OCI-LY7 (cell line): Measurements from ENCODE around the gene VPS18. TPM values are rescaled to one million over a fixed set of nuclear protein-coding genes. Genes with fewer than 3 reads are reported as not detected.

ENCODE experiments used
- BruUV-seq: library from RNA; stranded (reverse); fragments of 400-500 nt; replicated peaks from 2 replicates; lab custom pipeline; 2021; lab: Mats Ljungman, UMichigan
- CTCF ChIA-PET: fragments of 300-600 bp; sonication (Branson Sonifier 250); formaldehyde crosslinking; loops from one replicate; lab custom pipeline; 2022; ENCODE audit warnings: antibody characterized with exemption; ENCODE audit not compliant: unreplicated experiment; lab: Charles Lee
- POLR2A ChIA-PET: fragments of 300-600 bp; sonication (Branson Sonifier 250); formaldehyde crosslinking; loops from one replicate; lab custom pipeline; 2022; ENCODE audit warnings: antibody characterized with exemption; lab: Charles Lee
- DNase-seq: peaks from one replicate; pipeline ENCODE4 v3.0.0-alpha.2; 2015; ENCODE audit warnings: low spot score
- H2AFZ ChIP-seq: fragments of 200-600 bp; sonication (generic), shearing (Covaris generic); 2 replicates; pipeline ENCODE4 v1.6.1; 2014; ENCODE audit warnings: mild to moderate bottlenecking, antibody characterized with exemption, low read length, moderate library complexity
- H3K27ac ChIP-seq: fragments of 200-600 bp; sonication (generic); 2 replicates; pipeline ENCODE4 v1.5.1; 2014; ENCODE audit warnings: mixed run types, low read depth, mild to moderate bottlenecking, moderate library complexity, low read length, inconsistent platforms; ENCODE audit not compliant: poor library complexity, severe bottlenecking
- H3K36me3 ChIP-seq: fragments of 200-600 bp; sonication (generic); 2 replicates; pipeline ENCODE4 v1.6.1; 2014; ENCODE audit warnings: mild to moderate bottlenecking, antibody characterized with exemption, low read length, moderate library complexity, mixed read lengths; ENCODE audit not compliant: insufficient read depth
- H3K4me1 ChIP-seq: fragments of 200-600 bp; sonication (generic); 2 replicates; pipeline ENCODE4 v1.5.1; 2014; ENCODE audit warnings: mild to moderate bottlenecking, low read length; ENCODE audit not compliant: insufficient read depth, poor library complexity, severe bottlenecking
- H3K4me2 ChIP-seq: fragments of 200-600 bp; sonication (generic); 2 replicates; pipeline ENCODE4 v1.6.1; 2014; ENCODE audit warnings: mild to moderate bottlenecking, low read length
- H3K4me3 ChIP-seq: fragments of 200-600 bp; sonication (generic); 2 replicates; pipeline ENCODE4 v1.5.1; 2014; ENCODE audit warnings: mild to moderate bottlenecking, low read depth, low read length; ENCODE audit not compliant: poor library complexity, severe bottlenecking
- H3K79me2 ChIP-seq: fragments of 200-600 bp; sonication (generic); 2 replicates; pipeline ENCODE4 v1.6.1; 2016; ENCODE audit warnings: low read depth, mild to moderate bottlenecking, low read length, moderate library complexity, mixed read lengths; ENCODE audit not compliant: insufficient read depth
- H3K9me2 ChIP-seq: fragments of 200-600 bp; sonication (generic); 2 replicates; pipeline ENCODE4 v1.6.1; 2016; ENCODE audit warnings: mild to moderate bottlenecking, low read length, mixed read lengths; ENCODE audit not compliant: insufficient read depth
- H3K9me3 ChIP-seq: fragments of 200-600 bp; sonication (generic); 2 replicates; pipeline ENCODE4 v1.6.1; 2014; ENCODE audit warnings: mild to moderate bottlenecking, mixed run types, low read length, mixed read lengths
- H4K20me1 ChIP-seq: fragments of 200-600 bp; sonication (generic); 2 replicates; pipeline ENCODE4 v1.6.1; 2014; ENCODE audit warnings: mild to moderate bottlenecking, antibody characterized with exemption, low read length, moderate library complexity, mixed read lengths; ENCODE audit not compliant: insufficient read depth
- EZH2phosphoT487 ChIP-seq: fragments of 200-600 bp; sonication (generic); IDR thresholded peaks from 2 replicates; pipeline ENCODE4 v1.6.1; 2018; ENCODE audit warnings: low read depth, borderline replicate concordance, mild to moderate bottlenecking, mixed run types, antibody characterized with exemption, low read length, moderate library complexity, mixed read lengths
- intact Hi-C: fragments of 100-400 bp; cut with micrococcal nuclease; formaldehyde crosslinking; loops from one replicate; pipeline ENCODE4 v1.10.0; 2022; ENCODE audit not compliant: unreplicated experiment
- total RNA-seq, 2 experiments: library from RNA; depleted of rRNA in 1 of 2; stranded (reverse); fragments of >200 nt in 1 of 2; shearing (Covaris generic) in 1 of 2; gene quantifications; 2 replicates each; pipeline ENCODE4 v1.2.3, GENCODE V29; 2014 to 2022
- TF ChIP-seq, protein P1 (sequence below): fragments of 200-600 bp; sonication (generic); conservative IDR thresholded peaks from 2 replicates; pipeline ENCODE4 v1.5.1; 2014; ENCODE audit warnings: mild to moderate bottlenecking, antibody characterized with exemption, low read length, moderate library complexity, mixed read lengths

The VPS18 gene
- total RNA-seq, 2 experiments from 2014 or later, result 24.5 to 30.7 TPM

DNA sequence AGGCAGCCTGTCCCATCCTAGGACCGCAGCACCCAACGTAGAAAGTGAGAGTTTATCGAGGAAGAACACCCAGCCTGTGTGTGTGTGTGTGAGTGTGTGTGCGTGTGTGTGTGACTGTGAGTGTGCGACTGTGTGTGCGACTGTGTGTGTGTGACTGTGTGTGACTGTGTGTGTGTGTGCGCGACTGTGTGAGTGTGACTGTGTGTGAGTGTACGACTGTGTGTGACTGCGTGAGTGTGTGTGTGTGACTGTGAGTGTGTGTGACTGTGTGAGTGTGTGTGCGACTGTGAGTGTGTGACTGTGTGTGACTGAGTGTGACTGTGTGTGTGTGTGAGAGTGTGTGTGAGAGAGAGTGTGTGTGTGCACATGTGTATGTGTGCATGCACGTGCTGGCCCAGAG is 19.8 kb downstream of the VPS18 start:
- Histone ChIP-seq H3K36me3 (no peaks in the 10 kb centered on the region), H4K20me1 (no peaks in the 10 kb centered on the region), H3K4me1 (peaks cover 8% of the 10 kb centered on the region), H3K9me3 (no peaks in the 10 kb centered on the region), H3K27ac (no peak overlapping the region), H3K4me2 (no peak overlapping the region), H3K4me3 (no peak overlapping the region), H2AFZ (no peak overlapping the region), H3K79me2 (no peaks in the 10 kb centered on the region), H3K9me2 (no peaks in the 10 kb centered on the region)
- POLR2A ChIA-PET, result no interaction called here
- intact Hi-C loops, result no loop called here
- no peak for DNase-seq
- no peak for TF ChIP-seq EZH2phosphoT487
- TF ChIP-seq, protein P1, sequence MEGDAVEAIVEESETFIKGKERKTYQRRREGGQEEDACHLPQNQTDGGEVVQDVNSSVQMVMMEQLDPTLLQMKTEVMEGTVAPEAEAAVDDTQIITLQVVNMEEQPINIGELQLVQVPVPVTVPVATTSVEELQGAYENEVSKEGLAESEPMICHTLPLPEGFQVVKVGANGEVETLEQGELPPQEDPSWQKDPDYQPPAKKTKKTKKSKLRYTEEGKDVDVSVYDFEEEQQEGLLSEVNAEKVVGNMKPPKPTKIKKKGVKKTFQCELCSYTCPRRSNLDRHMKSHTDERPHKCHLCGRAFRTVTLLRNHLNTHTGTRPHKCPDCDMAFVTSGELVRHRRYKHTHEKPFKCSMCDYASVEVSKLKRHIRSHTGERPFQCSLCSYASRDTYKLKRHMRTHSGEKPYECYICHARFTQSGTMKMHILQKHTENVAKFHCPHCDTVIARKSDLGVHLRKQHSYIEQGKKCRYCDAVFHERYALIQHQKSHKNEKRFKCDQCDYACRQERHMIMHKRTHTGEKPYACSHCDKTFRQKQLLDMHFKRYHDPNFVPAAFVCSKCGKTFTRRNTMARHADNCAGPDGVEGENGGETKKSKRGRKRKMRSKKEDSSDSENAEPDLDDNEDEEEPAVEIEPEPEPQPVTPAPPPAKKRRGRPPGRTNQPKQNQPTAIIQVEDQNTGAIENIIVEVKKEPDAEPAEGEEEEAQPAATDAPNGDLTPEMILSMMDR, result no peak
- CTCF ChIA-PET, result no interaction called here
- no TSS peak for BruUV-seq

DNA sequence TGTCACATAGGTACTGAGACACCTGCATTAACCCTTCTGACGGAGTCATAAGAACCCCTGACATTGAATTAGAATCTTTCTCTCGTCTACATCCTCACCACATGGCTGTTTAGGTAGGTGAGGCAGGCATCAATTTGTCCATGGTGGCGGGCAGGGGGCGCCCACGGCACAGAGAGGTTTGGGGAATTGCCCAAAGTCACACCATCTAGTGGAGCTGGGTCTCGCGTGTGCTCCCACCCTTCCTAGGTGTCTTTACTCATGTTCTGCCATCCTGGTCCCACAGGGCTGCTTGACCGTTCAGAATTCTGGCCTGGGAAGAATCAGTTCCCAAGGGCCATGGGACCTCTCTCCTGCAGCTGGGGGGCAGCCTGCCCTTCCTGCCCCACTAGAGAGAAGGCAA is 20.2 kb downstream of the VPS18 start:
- ChIA-PET POLR2A (no interaction called here), CTCF (no interaction called here)
- DNase-seq, result peak; percentile 41
- intact Hi-C loops, result no loop called here
- H3K4me2 ChIP-seq, result no peak overlapping the region
- H4K20me1 ChIP-seq, result no peaks in the 10 kb centered on the region
- H3K4me1 ChIP-seq, result peaks cover 8% of the 10 kb centered on the region
- BruUV-seq, result no TSS peak
- TF ChIP-seq EZH2phosphoT487, result no peak
- TF ChIP-seq, protein P1, result peak; percentile 77
- no peak overlapping the region for H2AFZ ChIP-seq
- H3K79me2 ChIP-seq, result no peaks in the 10 kb centered on the region
- no peaks in the 10 kb centered on the region for H3K9me2 ChIP-seq
- H3K4me3 ChIP-seq, result no peak overlapping the region
- H3K9me3 ChIP-seq, result no peaks in the 10 kb centered on the region
- H3K36me3 ChIP-seq, result no peaks in the 10 kb centered on the region
- H3K27ac ChIP-seq, result no peak overlapping the region

DNA sequence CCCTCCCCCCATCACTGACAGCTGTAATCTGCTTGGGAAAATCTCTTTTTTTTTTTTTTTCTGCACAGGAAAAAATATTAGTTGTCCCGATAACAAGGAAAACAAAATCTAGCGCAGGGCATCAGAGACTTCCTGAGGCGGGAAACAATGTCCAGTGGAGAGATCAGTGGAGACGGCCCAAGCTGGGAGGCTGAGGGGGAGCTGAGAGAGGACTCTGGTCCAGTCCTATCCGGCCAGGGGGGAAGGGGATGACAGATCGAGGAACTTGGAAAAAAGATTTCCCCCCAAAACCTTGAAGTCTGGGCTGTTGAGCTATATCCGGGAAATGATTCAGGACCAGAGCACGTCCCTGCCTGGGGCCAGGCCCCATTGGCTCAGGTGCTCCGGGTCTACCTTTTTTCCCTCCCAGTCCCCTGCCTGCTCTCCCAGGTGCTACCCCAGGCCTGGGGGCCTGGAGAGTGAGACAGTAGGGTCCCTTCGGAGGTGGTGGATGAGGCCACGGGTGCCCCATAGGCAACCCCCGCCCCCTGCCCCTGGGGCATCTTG is 20.9 kb downstream of the VPS18 start:
- ChIA-PET CTCF (no interaction called here), POLR2A (no interaction called here)
- no peak overlapping the region for H2AFZ ChIP-seq
- no peak for TF ChIP-seq EZH2phosphoT487
- TF ChIP-seq, protein P1, result no peak
- intact Hi-C loops, result no loop called here
- H3K79me2 ChIP-seq, result no peaks in the 10 kb centered on the region
- no TSS peak for BruUV-seq
- no peaks in the 10 kb centered on the region for H3K9me3 ChIP-seq
- H3K36me3 ChIP-seq, result no peaks in the 10 kb centered on the region
- H3K4me3 ChIP-seq, result no peak overlapping the region
- H3K27ac ChIP-seq, result no peak overlapping the region
- no peak overlapping the region for H3K4me2 ChIP-seq
- H4K20me1 ChIP-seq, result no peaks in the 10 kb centered on the region
- H3K9me2 ChIP-seq, result no peaks in the 10 kb centered on the region
- DNase-seq, result no peak
- H3K4me1 ChIP-seq, result peaks cover 8% of the 10 kb centered on the region
